Activated CD8-positive, alpha-beta T cell treated with anti-CD3 and anti-CD28 coated beads, Interleukin-2, amount 10 ng/mL, durations not matched to agents 7 days and 5 days (primary cell): ENCODE measurements around the gene CDH6. TPM values are rescaled to one million over a fixed set of nuclear protein-coding genes. Genes with fewer than 3 reads are reported as not detected.

ENCODE experiments used
- ATAC-seq: fragments of 150-1000 bp; cut with Tn5 transposase; one replicate; pipeline ENCODE4 v1.10.0; 2021; ENCODE audit warnings: moderate library complexity
- CTCF ChIA-PET: fragments of 350-600 bp; sonication (Branson Sonifier 250); formaldehyde crosslinking; loops from one replicate; lab custom pipeline; 2021; ENCODE audit warnings: antibody characterized with exemption; lab: Charles Lee
- POLR2A ChIA-PET: fragments of 350-600 bp; sonication (Branson Sonifier 250); formaldehyde crosslinking; loops from one replicate; lab custom pipeline; 2021; ENCODE audit warnings: antibody characterized with exemption; lab: Charles Lee
- DNase-seq: peaks from one replicate; pipeline ENCODE4 v3.0.0-alpha.2; 2020
- H3K27ac Mint-ChIP-seq: one replicate; pipeline ENCODE4 v1.8.0; 2021; ENCODE audit warnings: mild to moderate bottlenecking, mixed read lengths
- H3K27me3 Mint-ChIP-seq: one replicate; pipeline ENCODE4 v1.8.0; 2021; ENCODE audit warnings: low read depth, mixed read lengths
- H3K36me3 Mint-ChIP-seq: one replicate; pipeline ENCODE4 v1.8.0; 2021; ENCODE audit warnings: low read depth, mixed read lengths
- H3K4me1 Mint-ChIP-seq: one replicate; pipeline ENCODE4 v1.8.0; 2021; ENCODE audit warnings: low read depth, mixed read lengths
- H3K4me3 Mint-ChIP-seq: one replicate; pipeline ENCODE4 v1.8.0; 2021; ENCODE audit warnings: mild to moderate bottlenecking, mixed read lengths
- H3K9me3 Mint-ChIP-seq: one replicate; pipeline ENCODE4 v1.8.0; 2022; ENCODE audit warnings: mixed read lengths; ENCODE audit not compliant: insufficient read depth
- total RNA-seq, 2 experiments: library from RNA; stranded (reverse); gene quantifications; one replicate each; pipeline ENCODE4 v1.2.3, GENCODE V29; 2021

Gene CDH6
- total RNA-seq, 2 experiments from 2014 or later: not detected

DNA sequence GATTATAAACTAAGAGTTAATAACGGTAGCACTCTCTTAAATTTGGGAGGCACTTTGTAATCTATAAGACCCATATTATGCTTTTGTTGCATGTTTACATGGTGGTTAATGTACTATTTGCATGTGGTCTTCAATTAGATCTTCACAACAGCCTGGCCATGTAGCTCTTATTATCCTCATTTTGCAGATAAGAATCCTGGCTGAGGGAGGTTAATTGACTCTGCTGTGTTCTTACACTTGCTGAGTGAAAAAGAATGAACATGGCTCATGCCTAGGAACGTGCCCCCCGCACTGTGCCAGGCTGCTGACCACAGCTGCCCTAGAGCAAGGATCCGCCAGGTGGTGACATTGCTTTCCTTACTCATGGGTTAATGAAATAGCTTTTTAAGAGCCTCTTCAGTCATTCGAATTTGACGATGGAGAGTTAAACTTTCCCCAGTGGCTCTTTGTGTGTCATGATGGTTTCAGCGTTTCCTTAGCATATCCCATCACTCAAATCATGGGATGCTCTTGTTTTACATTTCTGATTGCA is 97.9 kb downstream of the CDH6 start:
- DNase-seq: no peak
- H3K4me3 Mint-ChIP-seq: no peak overlapping the region

DNA sequence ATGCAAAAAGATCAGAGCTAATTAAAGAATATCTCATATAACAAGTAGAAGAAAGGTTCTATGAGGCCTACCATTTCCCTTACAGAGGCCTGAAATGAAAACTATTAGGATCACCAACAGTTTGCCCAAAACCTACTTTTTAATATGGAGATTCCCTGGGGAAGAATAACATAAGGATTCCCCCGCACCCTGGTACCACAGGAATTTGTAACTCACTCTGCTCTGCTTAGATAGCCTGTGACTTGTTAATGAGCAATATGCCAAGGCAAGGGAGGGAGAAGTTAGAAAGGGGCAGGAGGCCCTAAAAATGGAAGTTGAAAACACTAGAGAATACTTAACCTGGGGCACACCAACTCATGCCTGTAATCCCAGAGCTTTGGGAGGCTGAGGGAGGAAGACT is 107.0 kb downstream of the CDH6 start:
- CTCF ChIA-PET: no interaction called here
- ATAC-seq: no peak
- H3K27me3 Mint-ChIP-seq: no peaks in the 10 kb centered on the region

More for the DNA sequence above, 97.9 kb downstream of the CDH6 start:
- ATAC-seq: no peak
- no peaks in the 10 kb centered on the region for H3K4me1 Mint-ChIP-seq
- no peaks in the 10 kb centered on the region for H3K9me3 Mint-ChIP-seq
- no peaks in the 10 kb centered on the region for H3K36me3 Mint-ChIP-seq
- H3K27me3 Mint-ChIP-seq: no peaks in the 10 kb centered on the region
- CTCF ChIA-PET: no interaction called here
- no peak overlapping the region for H3K27ac Mint-ChIP-seq
- POLR2A ChIA-PET: no interaction called here

DNA sequence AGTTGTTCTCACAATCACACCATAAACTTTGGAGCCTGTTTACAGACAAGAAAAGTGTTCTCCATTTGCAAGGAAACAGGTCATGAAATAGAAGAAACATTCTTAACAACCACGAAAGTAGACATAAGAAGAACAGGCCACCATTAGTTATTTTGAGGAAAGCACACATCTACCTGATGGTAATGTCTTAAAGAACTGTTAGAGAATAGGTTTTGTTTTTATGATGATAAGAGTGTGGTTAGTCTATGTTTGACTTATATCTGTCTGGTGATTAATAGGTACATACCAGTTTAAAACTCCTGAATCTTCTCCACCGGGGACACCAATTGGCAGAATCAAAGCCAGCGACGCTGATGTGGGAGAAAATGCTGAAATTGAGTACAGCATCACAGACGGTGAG is 108.3 kb downstream of the CDH6 start:
- ATAC-seq (no peak), DNase-seq (no peak)
- H3K27me3 Mint-ChIP-seq: no peaks in the 10 kb centered on the region

More for the DNA sequence above, 107.0 kb downstream of the CDH6 start:
- POLR2A ChIA-PET: no interaction called here
- Mint-ChIP-seq H3K36me3 (no peaks in the 10 kb centered on the region), H3K27ac (no peak overlapping the region), H3K4me3 (no peak overlapping the region), H3K9me3 (no peaks in the 10 kb centered on the region), H3K4me1 (no peaks in the 10 kb centered on the region)
- no peak for DNase-seq

GRCh38 chr5:31303688-31304087 is 110.2 kb downstream of the CDH6 start:
- no peak for ATAC-seq
- Mint-ChIP-seq H3K27me3 (no peaks in the 10 kb centered on the region), H3K36me3 (no peaks in the 10 kb centered on the region), H3K4me3 (no peak overlapping the region), H3K9me3 (no peaks in the 10 kb centered on the region), H3K27ac (no peak overlapping the region), H3K4me1 (no peaks in the 10 kb centered on the region)
- no peak for DNase-seq
- ChIA-PET CTCF (no interaction called here), POLR2A (no interaction called here)

More for the DNA sequence above, 108.3 kb downstream of the CDH6 start:
- Mint-ChIP-seq H3K4me1 (no peaks in the 10 kb centered on the region), H3K36me3 (no peaks in the 10 kb centered on the region), H3K27ac (no peak overlapping the region), H3K4me3 (no peak overlapping the region), H3K9me3 (no peaks in the 10 kb centered on the region)
- ChIA-PET POLR2A (no interaction called here), CTCF (no interaction called here)

- Mint-ChIP-seq H3K4me3 (no peak overlapping the region), H3K27me3 (no peaks in the 10 kb centered on the region), H3K27ac (no peak overlapping the region), H3K36me3 (no peaks in the 10 kb centered on the region), H3K9me3 (no peaks in the 10 kb centered on the region), H3K4me1 (no peaks in the 10 kb centered on the region)
- ATAC-seq: no peak
- CTCF ChIA-PET: no interaction called here
- POLR2A ChIA-PET: no interaction called here
- DNase-seq: no peak
Measured at GRCh38 chr5:31317665-31318064, 124.2 kb downstream of the CDH6 start.

DNA sequence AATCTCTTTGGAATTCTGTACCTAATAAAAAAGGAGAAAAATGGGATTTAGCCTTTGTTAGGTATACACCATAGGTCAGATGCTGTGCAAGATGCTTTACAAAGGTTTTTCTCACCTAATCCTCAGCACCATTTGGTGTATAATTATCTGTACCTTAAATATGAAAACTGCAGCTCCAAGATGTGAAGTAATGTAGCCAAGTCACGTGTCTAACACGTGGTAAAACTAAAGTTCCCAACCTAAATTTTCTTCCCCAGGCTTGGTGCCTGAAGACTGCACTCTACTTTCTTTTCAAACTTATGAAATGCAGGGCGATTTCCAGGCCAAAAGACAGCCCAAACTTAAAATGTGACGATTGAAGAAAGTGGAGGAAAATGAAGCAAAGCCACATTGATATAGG is 125.8 kb downstream of the CDH6 start:
- H3K4me3 Mint-ChIP-seq: no peak overlapping the region
- no peaks in the 10 kb centered on the region for H3K4me1 Mint-ChIP-seq
- ATAC-seq (no peak), DNase-seq (no peak)
- ChIA-PET POLR2A (no interaction called here), CTCF (no interaction called here)
- H3K27ac Mint-ChIP-seq: no peak overlapping the region
- H3K9me3 Mint-ChIP-seq: no peaks in the 10 kb centered on the region
- H3K36me3 Mint-ChIP-seq: no peaks in the 10 kb centered on the region
- H3K27me3 Mint-ChIP-seq: no peaks in the 10 kb centered on the region

DNA sequence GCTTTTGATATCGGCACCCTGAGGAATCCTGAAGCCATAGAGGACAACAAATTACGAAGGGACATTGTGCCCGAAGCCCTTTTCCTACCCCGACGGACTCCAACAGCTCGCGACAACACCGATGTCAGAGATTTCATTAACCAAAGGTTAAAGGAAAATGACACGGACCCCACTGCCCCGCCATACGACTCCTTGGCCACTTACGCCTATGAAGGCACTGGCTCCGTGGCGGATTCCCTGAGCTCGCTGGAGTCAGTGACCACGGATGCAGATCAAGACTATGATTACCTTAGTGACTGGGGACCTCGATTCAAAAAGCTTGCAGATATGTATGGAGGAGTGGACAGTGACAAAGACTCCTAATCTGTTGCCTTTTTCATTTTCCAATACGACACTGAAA is 129.5 kb downstream of the CDH6 start:
- ChIA-PET CTCF (no interaction called here), POLR2A (no interaction called here)
- no peaks in the 10 kb centered on the region for H3K36me3 Mint-ChIP-seq
- no peak overlapping the region for H3K27ac Mint-ChIP-seq
- no peak for DNase-seq
- no peak for ATAC-seq
- H3K4me3 Mint-ChIP-seq: no peak overlapping the region
- H3K9me3 Mint-ChIP-seq: no peaks in the 10 kb centered on the region
- H3K27me3 Mint-ChIP-seq: no peaks in the 10 kb centered on the region
- H3K4me1 Mint-ChIP-seq: no peaks in the 10 kb centered on the region

- ATAC-seq (no peak), DNase-seq (no peak)
- no peaks in the 10 kb centered on the region for H3K36me3 Mint-ChIP-seq
- H3K4me1 Mint-ChIP-seq: no peaks in the 10 kb centered on the region
- ChIA-PET CTCF (no interaction called here), POLR2A (no interaction called here)
- H3K27ac Mint-ChIP-seq: no peak overlapping the region
- no peak overlapping the region for H3K4me3 Mint-ChIP-seq
- no peaks in the 10 kb centered on the region for H3K9me3 Mint-ChIP-seq
- H3K27me3 Mint-ChIP-seq: no peaks in the 10 kb centered on the region
Measured at GRCh38 chr5:31324842-31325241, 131.4 kb downstream of the CDH6 start.

DNA sequence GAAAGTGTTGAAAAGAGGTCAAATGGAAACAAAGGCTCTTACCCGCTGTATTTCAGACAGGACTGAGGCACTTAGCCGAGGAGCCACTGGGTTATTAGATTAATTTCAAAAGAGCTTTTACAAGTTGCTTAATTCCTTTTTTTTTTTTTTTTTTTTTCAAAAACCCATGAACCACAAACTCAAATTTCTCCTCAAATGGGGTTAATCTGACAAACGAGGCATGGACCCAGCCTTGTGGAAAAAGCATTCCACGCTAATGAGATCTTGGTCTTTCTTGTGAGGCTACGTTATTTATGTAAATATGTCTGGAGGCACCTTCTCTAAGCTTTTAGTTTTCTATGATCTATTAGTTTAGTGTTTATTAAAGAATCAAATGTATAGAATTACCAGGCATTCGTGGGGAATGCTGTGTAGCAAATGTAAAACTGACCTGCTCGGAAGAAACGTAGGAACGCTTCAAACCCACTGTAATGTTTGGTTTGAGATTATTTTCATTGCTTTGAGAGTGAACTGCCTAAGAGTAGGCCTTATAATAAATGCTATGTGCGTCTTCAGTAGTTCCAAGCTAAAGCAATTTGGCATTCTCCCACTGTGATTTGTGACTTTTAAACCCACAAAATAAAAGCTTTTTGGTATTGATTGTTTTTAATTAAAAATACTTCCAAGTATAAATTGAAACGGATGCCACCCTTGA is 134.7 kb downstream of the CDH6 start:
- H3K4me1 Mint-ChIP-seq: no peaks in the 10 kb centered on the region

GRCh38 chr5:31329715-31330114 is 136.2 kb downstream of the CDH6 start:
- CTCF ChIA-PET: interaction anchor here (1.2 kb wide), 1 partner anchor 764 kb away, joined by 3 read pairs; no protein-coding TSS in a partner anchor
- Mint-ChIP-seq H3K4me3 (no peak overlapping the region), H3K27me3 (no peaks in the 10 kb centered on the region), H3K36me3 (no peaks in the 10 kb centered on the region), H3K4me1 (no peaks in the 10 kb centered on the region), H3K27ac (no peak overlapping the region), H3K9me3 (no peaks in the 10 kb centered on the region)
- ATAC-seq: no peak
- DNase-seq: no peak
- POLR2A ChIA-PET: no interaction called here

More for the DNA sequence above, 134.7 kb downstream of the CDH6 start:
- CTCF ChIA-PET: interaction anchor here (1.2 kb wide), 1 partner anchor 765 kb away, joined by 3 read pairs; no protein-coding TSS in a partner anchor
- Mint-ChIP-seq H3K27ac (no peak overlapping the region), H3K9me3 (no peaks in the 10 kb centered on the region), H3K36me3 (no peaks in the 10 kb centered on the region), H3K27me3 (no peaks in the 10 kb centered on the region), H3K4me3 (no peak overlapping the region)
- DNase-seq (no peak), ATAC-seq (no peak)
- POLR2A ChIA-PET: no interaction called here

GRCh38 chr5:31332160-31332559 is 138.7 kb downstream of the CDH6 start:
- ATAC-seq (no peak), DNase-seq (no peak)
- Mint-ChIP-seq H3K36me3 (no peaks in the 10 kb centered on the region), H3K4me1 (no peaks in the 10 kb centered on the region), H3K27ac (no peak overlapping the region), H3K4me3 (no peak overlapping the region), H3K9me3 (no peaks in the 10 kb centered on the region), H3K27me3 (no peaks in the 10 kb centered on the region)
- POLR2A ChIA-PET: no interaction called here
- CTCF ChIA-PET: no interaction called here

- no peaks in the 10 kb centered on the region for H3K27me3 Mint-ChIP-seq
- ChIA-PET POLR2A (no interaction called here), CTCF (interaction anchor here (1.1 kb wide), 1 partner anchor 9 kb away, joined by 3 read pairs; no protein-coding TSS in a partner anchor)
- H3K4me1 Mint-ChIP-seq: no peaks in the 10 kb centered on the region
- DNase-seq (no peak), ATAC-seq (no peak)
- no peaks in the 10 kb centered on the region for H3K9me3 Mint-ChIP-seq
- no peak overlapping the region for H3K4me3 Mint-ChIP-seq
- H3K36me3 Mint-ChIP-seq: no peaks in the 10 kb centered on the region
- H3K27ac Mint-ChIP-seq: no peak overlapping the region
Measured at GRCh38 chr5:31333475-31333874, 140.0 kb downstream of the CDH6 start.
